Liver (tissue), 9 donors: Measurements from ENCODE around the gene TMED9. TPM values are rescaled to one million over a fixed set of nuclear protein-coding genes. Genes with fewer than 3 reads are reported as not detected.

Source experiments
- DNase-seq: peaks from one replicate; pipeline ENCODE4 v3.0.0-alpha.2; 2017; ENCODE audit warnings: low spot score
- H3K27ac ChIP-seq, 2 donors: one replicate each; pipeline ENCODE4 v1.7.0; 2013; ENCODE audit warnings: inconsistent platforms in 2 of 2, low read length in 2 of 2, control low read depth in 1 of 2, low read depth in 1 of 2, mild to moderate bottlenecking in 1 of 2
- H3K27me3 ChIP-seq, 4 donors: one replicate each; pipeline versions ENCODE4 v1.6.1 to v1.7.0; 2013; ENCODE audit warnings: low read length in 3 of 4, inconsistent platforms in 1 of 4, mild to moderate bottlenecking in 1 of 4, moderate library complexity in 1 of 4; ENCODE audit not compliant: control insufficient read depth in 4 of 4, insufficient read depth in 4 of 4
- H3K36me3 ChIP-seq, 4 donors: one replicate each; pipeline versions ENCODE4 v1.6.1 to v1.7.0; 2013; ENCODE audit warnings: low read length in 3 of 4, mild to moderate bottlenecking in 3 of 4, low read depth in 1 of 4, moderate library complexity in 1 of 4; ENCODE audit not compliant: control insufficient read depth in 4 of 4, insufficient read depth in 3 of 4
- H3K4me1 ChIP-seq, 4 donors: one replicate each; pipeline versions ENCODE4 v1.6.1 to v1.7.0; 2013; ENCODE audit warnings: low read length in 3 of 4, mild to moderate bottlenecking in 3 of 4, moderate library complexity in 1 of 4; ENCODE audit not compliant: control insufficient read depth in 4 of 4, insufficient read depth in 4 of 4
- H3K4me3 ChIP-seq, 3 donors: one replicate each; pipeline versions ENCODE4 v1.6.1 to v1.7.0; 2013; ENCODE audit warnings: low read length in 3 of 3, control low read depth in 1 of 3, low read depth in 1 of 3, mild to moderate bottlenecking in 1 of 3
- H3K9ac ChIP-seq, 2 donors: one replicate each; pipeline ENCODE4 v1.7.0; 2013; ENCODE audit warnings: low read length in 2 of 2, mild to moderate bottlenecking in 2 of 2, moderate library complexity in 2 of 2, control low read depth in 1 of 2, low read depth in 1 of 2
- H3K9me3 ChIP-seq, 4 donors: one replicate each; pipeline versions ENCODE4 v1.6.1 to v1.7.0; 2013; ENCODE audit warnings: low read length in 3 of 4; ENCODE audit not compliant: control insufficient read depth in 4 of 4
- ATF3 ChIP-seq: IDR thresholded peaks from 2 replicates; pipeline ENCODE4 v1.6.1; 2016; ENCODE audit warnings: antibody characterized with exemption
- CTCF ChIP-seq: fragments of 150-350 bp; IDR thresholded peaks from 2 replicates; pipeline ENCODE4 v1.5.1; 2017; ENCODE audit warnings: improper control_type of control experiment, low read depth, low read length; ENCODE audit not compliant: missing input control
- FOXA1 ChIP-seq: IDR thresholded peaks from 2 replicates; pipeline ENCODE4 v1.6.1; 2016; ENCODE audit warnings: antibody characterized with exemption
- FOXA2 ChIP-seq: IDR thresholded peaks from 2 replicates; pipeline ENCODE4 v1.6.1; 2016; ENCODE audit warnings: antibody characterized with exemption
- GABPA ChIP-seq, 2 donors: IDR thresholded peaks in 1 of 2; conservative IDR thresholded peaks in 1 of 2; 2 replicates each; pipeline ENCODE4 v1.6.1; 2016; ENCODE audit warnings: antibody characterized with exemption in 2 of 2, mild to moderate bottlenecking in 1 of 2, moderate library complexity in 1 of 2
- HNF4G ChIP-seq: IDR thresholded peaks from 2 replicates; pipeline ENCODE4 v1.6.1; 2016; ENCODE audit warnings: antibody characterized with exemption
- MAX ChIP-seq: IDR thresholded peaks from 2 replicates; pipeline ENCODE4 v1.6.1; 2016; ENCODE audit warnings: antibody characterized with exemption
- NR2F2 ChIP-seq: IDR thresholded peaks from 2 replicates; pipeline ENCODE4 v1.6.1; 2016; ENCODE audit warnings: antibody characterized with exemption
- RAD21 ChIP-seq, 2 donors: IDR thresholded peaks; 2 replicates each; pipeline ENCODE4 v1.6.1; 2016; ENCODE audit warnings: antibody characterized with exemption in 2 of 2, mild to moderate bottlenecking in 2 of 2
- REST ChIP-seq: IDR thresholded peaks from 2 replicates; pipeline ENCODE4 v1.6.1; 2016; ENCODE audit warnings: antibody characterized with exemption, mild to moderate bottlenecking
- RXRA ChIP-seq, 2 donors: IDR thresholded peaks; 2 replicates each; pipeline ENCODE4 v1.6.1; 2017 to 2018; ENCODE audit warnings: antibody characterized with exemption in 2 of 2, mild to moderate bottlenecking in 1 of 2
- SP1 ChIP-seq: IDR thresholded peaks from 2 replicates; pipeline ENCODE4 v1.6.1; 2018; ENCODE audit warnings: antibody characterized with exemption, mild to moderate bottlenecking
- TAF1 ChIP-seq: conservative IDR thresholded peaks from 2 replicates; pipeline ENCODE4 v1.6.1; 2016; ENCODE audit warnings: antibody characterized with exemption, mild to moderate bottlenecking
- ZBTB33 ChIP-seq: IDR thresholded peaks from 2 replicates; pipeline ENCODE4 v1.6.1; 2016; ENCODE audit warnings: antibody characterized with exemption
- WGBS: extraction: QIAGEN DNeasy Blood & Tissue Kit; methylation state at CpG from one replicate; pipeline ENCODE4 v1.1.7; 2013; 5-methylcytosine and 5-hydroxymethylcytosine counted together
- polyA plus RNA-seq, 2 donors: library from polyadenylated mRNA; stranded (reverse) in 1 of 2; unstranded in 1 of 2; fragments of 200-250 nt in 1 of 2; fragments of >200 nt in 1 of 2; fragmentation: Nextera tagmentation in 1 of 2; extraction: Ambion mirVana in 1 of 2; gene quantifications; one replicate each; pipeline versions ENCODE4 v1.2.1 to v1.2.3, GENCODE V29; 2013 to 2015
- total RNA-seq, 2 donors: library from RNA; depleted of rRNA; stranded (reverse); fragments of >200 nt; gene quantifications; one replicate each; pipeline ENCODE4 v1.2.3, GENCODE V29; 2014
- donor health status: healthy.
- donor health status: healthy.
- donor health status: healthy.
- donor health status: healthy.
- donor health status: healthy.

Gene TMED9
- total and polyA plus RNA-seq, 4 donors = 66.7 to 234 (median 106) TPM

GRCh38 chr5:177553671-177554429 is 38.2 kb upstream of the TMED9 start:
- peaks cover 9 to 21% (median 18%) of the 10 kb centered on the region in 4 donors for H3K4me1 ChIP-seq
- H3K9me3 ChIP-seq = no peaks in the 10 kb centered on the region
- H3K4me3 ChIP-seq = peak overlapping the region; percentile 69 to 98 (median 92)
- TF ChIP-seq TAF1 (no peak), GABPA (IDR thresholded peaks at IDR 0.05 in 1 of 2, conservative IDR thresholded peaks at IDR 0.05 in 1 of 2) (no peak), MAX (no peak), RAD21 (IDR thresholded peaks at IDR 0.05) (no peak), ATF3 (no peak), CTCF (no peak), REST (no peak), SP1 (no peak), FOXA2 (no peak), NR2F2 (no peak), HNF4G (no peak)
- DNase-seq = peak; percentile 68
- H3K36me3 ChIP-seq = peaks cover 0 to 4% (median 3%) of the 10 kb centered on the region in 4 donors
- no peaks in the 10 kb centered on the region for H3K27me3 ChIP-seq
- under 1% methylated on average over 72 of the region's 72 CpGs for WGBS
- peak overlapping the region in 1 of 2 donors; percentile 54 for H3K9ac ChIP-seq
- peak overlapping the region; percentile 70 to 77 for H3K27ac ChIP-seq

- Histone ChIP-seq H3K9ac (peak within 1 kb of the TSS; percentile 28 to 54), H3K27me3 (no peaks in the 10 kb centered on the region), H3K4me3 (peak within 1 kb of the TSS; percentile 84 to 98 (median 92)), H3K9me3 (no peaks in the 10 kb centered on the region), H3K27ac (peak within 1 kb of the TSS; percentile 70 to 77), H3K4me1 (peaks cover 9 to 21% (median 18%) of the 10 kb centered on the region in 4 donors), H3K36me3 (peaks cover 0 to 4% (median 1%) of the 10 kb centered on the region in 4 donors)
- DNase-seq = peak; percentile 98
- WGBS = 9% methylated on average over 49 of the region's 49 CpGs
- peak; percentile 88 for TF ChIP-seq NR2F2
- TF ChIP-seq FOXA1 = no peak
- TF ChIP-seq MAX = no peak
- peak; percentile 33 to 61 for TF ChIP-seq RXRA (IDR thresholded peaks at IDR 0.05)
- no peak for TF ChIP-seq ZBTB33
- peak; percentile 27 for TF ChIP-seq CTCF
- no peak for TF ChIP-seq GABPA (IDR thresholded peaks at IDR 0.05 in 1 of 2, conservative IDR thresholded peaks at IDR 0.05 in 1 of 2)
- TF ChIP-seq REST = no peak
These were observed 37.4 kb upstream of the TMED9 start, which contains the start of gene FAM193B for GRCh38 chr5:177554474-177555111. TSS of gene FAM193B (minus strand) at chr5:177554563. CDS start at chr5:177554458, 105 bp downstream.
